WTC11 (cell line): ENCODE results near the gene KCNN1. TPM values are rescaled to one million over a fixed set of nuclear protein-coding genes. Genes with fewer than 3 reads are reported as not detected.
A peak's percentile ranks its signal among the peaks of the same experiment; 100 is the strongest.

ENCODE experiments used
- ATAC-seq: fragments of 200-7000 bp; cut with Tn5 transposase; 2 replicates; pipeline ENCODE4 v1.10.0; 2021; ENCODE audit warnings: mild to moderate bottlenecking, moderate library complexity
- CTCF ChIA-PET: fragments of 300-600 bp; sonication (Branson Sonifier 250); formaldehyde crosslinking; loops from one replicate; lab custom pipeline; 2021; ENCODE audit warnings: antibody characterized with exemption; lab: Charles Lee
- POLR2A ChIA-PET: fragments of 350-600 bp; sonication (Branson Sonifier 250); formaldehyde crosslinking; loops from one replicate; lab custom pipeline; 2021; ENCODE audit warnings: antibody characterized with exemption; lab: Charles Lee
- DNase-seq: peaks from one replicate; pipeline ENCODE4 v3.0.0; 2021; ENCODE audit warnings: low spot score
- H3K27ac Mint-ChIP-seq: 2 replicates; pipeline ENCODE4 v1.8.0; 2021; ENCODE audit warnings: mixed read lengths
- H3K27me3 Mint-ChIP-seq: 2 replicates; pipeline ENCODE4 v1.8.0; 2021; ENCODE audit warnings: low read depth, mild to moderate bottlenecking, moderate library complexity, mixed read lengths
- H3K36me3 Mint-ChIP-seq: 2 replicates; pipeline ENCODE4 v1.8.0; 2021; ENCODE audit warnings: mixed read lengths
- H3K4me1 Mint-ChIP-seq: 2 replicates; pipeline ENCODE4 v1.8.0; 2022; ENCODE audit warnings: mixed read lengths
- H3K4me3 Mint-ChIP-seq: 2 replicates; pipeline ENCODE4 v1.8.0; 2021; ENCODE audit warnings: mild to moderate bottlenecking, moderate library complexity, mixed read lengths
- H3K9me3 Mint-ChIP-seq: 2 replicates; pipeline ENCODE4 v1.8.0; 2021; ENCODE audit warnings: mixed read lengths
- CTCF ChIP-seq: fragments of 200-600 bp; IDR thresholded peaks from 2 replicates; pipeline ENCODE4 v1.8.0; 2022; ENCODE audit warnings: antibody characterized with exemption
- GABPB1 ChIP-seq: sonication (generic); formaldehyde crosslinking; IDR thresholded peaks from 2 replicates; pipeline ENCODE4 v1.8.1; 2023; ENCODE audit warnings: mild to moderate bottlenecking, missing genetic modification reagents
- HMGXB4 ChIP-seq: sonication (generic); formaldehyde crosslinking; IDR thresholded peaks from 2 replicates; pipeline ENCODE4 v1.8.1; 2023; ENCODE audit warnings: mild to moderate bottlenecking, moderate library complexity, missing genetic modification reagents
- NFATC4 ChIP-seq: fragments of 250-450 bp; sonication (Bioruptor Pico); IDR thresholded peaks from 2 replicates; pipeline ENCODE4 v1.9.0; 2021; ENCODE audit warnings: mild to moderate bottlenecking
- NR2C2 ChIP-seq: sonication (generic); formaldehyde crosslinking; IDR thresholded peaks from 2 replicates; pipeline ENCODE4 v1.8.0; 2022; ENCODE audit warnings: mild to moderate bottlenecking, missing genetic modification reagents
- TEAD4 ChIP-seq: sonication (generic); formaldehyde crosslinking; IDR thresholded peaks from 2 replicates; pipeline ENCODE4 v1.8.0; 2022; ENCODE audit warnings: mild to moderate bottlenecking, missing genetic modification reagents
- USF2 ChIP-seq: sonication (generic); formaldehyde crosslinking; IDR thresholded peaks from 2 replicates; pipeline ENCODE4 v1.8.1; 2023; ENCODE audit warnings: mild to moderate bottlenecking, missing genetic modification reagents, moderate library complexity
- ZBTB43 ChIP-seq: sonication (generic); formaldehyde crosslinking; IDR thresholded peaks from 2 replicates; pipeline ENCODE4 v1.8.1; 2023; ENCODE audit warnings: mild to moderate bottlenecking, missing genetic modification reagents
- ZNF121 ChIP-seq: sonication (generic); formaldehyde crosslinking; IDR thresholded peaks from 2 replicates; pipeline ENCODE4 v1.8.0; 2023; ENCODE audit warnings: missing genetic modification reagents
- ZNF423 ChIP-seq: fragments of 250-450 bp; sonication (Bioruptor Pico); IDR thresholded peaks from 2 replicates; pipeline ENCODE4 v2.1.2; 2022; ENCODE audit warnings: mild to moderate bottlenecking, moderate library complexity
- ZNF512 ChIP-seq: sonication (generic); formaldehyde crosslinking; IDR thresholded peaks from 2 replicates; pipeline ENCODE4 v1.8.1; 2022; ENCODE audit warnings: missing genetic modification reagents, borderline replicate concordance
- total RNA-seq: library from RNA; stranded (reverse); gene quantifications from 3 replicates; pipeline ENCODE4 v1.2.3, GENCODE V29; 2021

Gene KCNN1
- total RNA-seq, 1 experiment from 2014 or later: 15.3 TPM

- Mint-ChIP-seq H3K9me3 (no peaks in the 10 kb centered on the region), H3K4me3 (no peak overlapping the region), H3K4me1 (peaks cover 6% of the 10 kb centered on the region), H3K27me3 (peaks cover 29% of the 10 kb centered on the region), H3K36me3 (no peaks in the 10 kb centered on the region), H3K27ac (no peak overlapping the region)
- ATAC-seq (peak; percentile 72), DNase-seq (peak; percentile 91)
- ChIA-PET POLR2A (interaction anchor here (0.7 to 1.6 kb wide), 2 partner anchors 59 to 64 kb away, joined by 5 read pairs; partner anchors contain the start of gene CCDC124), CTCF (interaction anchor here (0.6 to 6.5 kb wide), 13 partner anchors 11 to 227 kb away, joined by 3 to 201 read pairs (median 15); partner anchors contain the start of genes ARRDC2, CCDC124, RPL18A and SLC5A5)
- TF ChIP-seq GABPB1 (CRISPR knock-in tag) (peak; percentile 55; the same call in 1 of the 2 replicates), TEAD4 (CRISPR knock-in tag) (no peak), ZNF121 (CRISPR knock-in tag) (peak; percentile 89), CTCF (peak; percentile 98), ZNF423 (peak; percentile 22; the same call in 1 of the 2 replicates), NR2C2 (CRISPR knock-in tag) (no peak)
Measured at GRCh38 chr19:17996826-17997316, 30.0 kb downstream of the KCNN1 start.

GRCh38 chr19:17997969-17998826, 31.3 kb downstream of the KCNN1 start:
- 0 out of 2 replicates have a peak, but pooled peaks have one; percentile 13 for TF ChIP-seq ZBTB43 (CRISPR knock-in tag)
- no peak for TF ChIP-seq ZNF512 (CRISPR knock-in tag)
- 0 out of 2 replicates have a peak, but pooled peaks have one; percentile 28 for TF ChIP-seq HMGXB4 (CRISPR knock-in tag)
- no peak for TF ChIP-seq NR2C2 (CRISPR knock-in tag)
- peaks cover 43% of the 10 kb centered on the region for H3K27me3 Mint-ChIP-seq
- H3K9me3 Mint-ChIP-seq: no peaks in the 10 kb centered on the region
- no peaks in the 10 kb centered on the region for H3K36me3 Mint-ChIP-seq
- no peak overlapping the region for H3K27ac Mint-ChIP-seq
- no peak overlapping the region for H3K4me3 Mint-ChIP-seq
- ChIA-PET CTCF (interaction anchor here (0.6 to 6.5 kb wide), 37 partner anchors 10 to 281 kb away, joined by 3 to 201 read pairs (median 5); partner anchors contain the start of genes ARRDC2, CCDC124, RPL18A and SLC5A5), POLR2A (interaction anchor here (0.5 to 1.6 kb wide), 4 partner anchors 60 to 207 kb away, joined by 4 to 9 read pairs (median 5); partner anchors contain the start of gene CCDC124)
- DNase-seq: peak; percentile 77
- H3K4me1 Mint-ChIP-seq: peaks cover 6% of the 10 kb centered on the region
- ATAC-seq: peak; percentile 66

GRCh38 chr19:17998827-17999150, 31.9 kb downstream of the KCNN1 start:
- Mint-ChIP-seq H3K4me1 (peaks cover 6% of the 10 kb centered on the region), H3K4me3 (no peak overlapping the region), H3K27ac (no peak overlapping the region), H3K9me3 (no peaks in the 10 kb centered on the region), H3K27me3 (peaks cover 49% of the 10 kb centered on the region), H3K36me3 (no peaks in the 10 kb centered on the region)
- DNase-seq (no peak), ATAC-seq (no peak)
- ChIA-PET POLR2A (interaction anchor here (1.0 to 1.6 kb wide), 2 partner anchors 61 to 67 kb away, joined by 5 to 9 read pairs; partner anchors contain the start of gene CCDC124), CTCF (interaction anchor here (0.8 to 6.5 kb wide), 26 partner anchors 9 to 281 kb away, joined by 3 to 201 read pairs (median 6); partner anchors contain the start of genes ARRDC2, CCDC124, RPL18A and SLC5A5)
- TF ChIP-seq USF2 (CRISPR knock-in tag): no peak
- TF ChIP-seq NFATC4: no peak
